Astrocyte of the cerebellum (primary cell): Measurements from ENCODE around the gene PIAS2.

Source experiments
- DNase-seq: peaks from one replicate; pipeline ENCODE4 v3.0.0-alpha.2; 2011; ENCODE audit warnings: low read depth
- H3K4me3 ChIP-seq: 2 replicates; pipeline ENCODE4 v1.5.1; 2011; ENCODE audit warnings: mild to moderate bottlenecking, low read depth, low read length, moderate library complexity
- CTCF ChIP-seq: IDR thresholded peaks from 2 replicates; pipeline ENCODE4 v1.5.1; 2012; ENCODE audit warnings: low read length, low read depth, moderate library complexity, mild to moderate bottlenecking; ENCODE audit errors: missing control alignments
- in situ Hi-C: cut with HindIII; loops from 2 replicates; pipeline ENCODE4 v1.10.0; 2017; ENCODE audit warnings: low sequenced_read_pairs

PIAS2 gene

GRCh38 chr18:46754188-46754587, 163.1 kb downstream of the PIAS2 start:
- in situ Hi-C loops = no loop called here
- no peak for TF ChIP-seq CTCF
- H3K4me3 ChIP-seq = no peak overlapping the region
- DNase-seq = no peak
